Neuronal stem cell (in vitro differentiated cells): ENCODE data around the gene ELOVL1.

Source experiments
- DNase-seq: peaks from one replicate; pipeline ENCODE4 v3.0.0-alpha.2; 2013; ENCODE audit warnings: low spot score
- H2AFZ ChIP-seq: one replicate; pipeline ENCODE4 v1.6.1; 2013; ENCODE audit warnings: mild to moderate bottlenecking, low read length, inconsistent platforms
- H2AK5ac ChIP-seq: 2 replicates; pipeline ENCODE4 v1.6.1; 2013; ENCODE audit warnings: low read depth, mild to moderate bottlenecking, inconsistent platforms, low read length, moderate library complexity, mixed read lengths
- H2BK120ac ChIP-seq: 2 replicates; pipeline ENCODE4 v1.6.1; 2013; ENCODE audit warnings: low read depth, mild to moderate bottlenecking, inconsistent platforms, low read length, moderate library complexity, mixed read lengths
- H2BK12ac ChIP-seq: one replicate; pipeline ENCODE4 v1.6.1; 2013; ENCODE audit warnings: low read length, inconsistent platforms
- H2BK15ac ChIP-seq: 2 replicates; pipeline ENCODE4 v1.6.1; 2013; ENCODE audit warnings: mild to moderate bottlenecking, low read length, inconsistent platforms, mixed read lengths
- H2BK5ac ChIP-seq: one replicate; pipeline ENCODE4 v1.6.1; 2013; ENCODE audit warnings: inconsistent platforms, mild to moderate bottlenecking, low read length, moderate library complexity
- H3K14ac ChIP-seq: one replicate; pipeline ENCODE4 v1.6.1; 2013; ENCODE audit warnings: low read length, inconsistent platforms
- H3K18ac ChIP-seq: 2 replicates; pipeline ENCODE4 v1.6.1; 2013; ENCODE audit warnings: low read length, inconsistent platforms
- H3K23ac ChIP-seq: 2 replicates; pipeline ENCODE4 v1.6.1; 2013; ENCODE audit warnings: low read depth, mild to moderate bottlenecking, mixed read lengths, low read length, inconsistent platforms; ENCODE audit not compliant: poor library complexity
- H3K27ac ChIP-seq: replicated peaks from 3 replicates; pipeline ENCODE4 v1.5.1; 2013; ENCODE audit warnings: low read length, inconsistent platforms
- H3K27me3 ChIP-seq, 3 experiments: 2 replicates each; pipeline ENCODE4 v1.6.1; 2013; ENCODE audit warnings: low read length in 3 of 3, mild to moderate bottlenecking in 2 of 3, inconsistent platforms in 1 of 3, low read depth in 1 of 3, mixed read lengths in 1 of 3, moderate library complexity in 1 of 3; ENCODE audit not compliant: control insufficient read depth in 3 of 3, insufficient read depth in 3 of 3
- H3K36me3 ChIP-seq, 2 donors: replicated peaks in 1 of 2; 2 replicates each; pipeline ENCODE4 v1.6.1; 2013; ENCODE audit warnings: low read length in 2 of 2; ENCODE audit not compliant: control insufficient read depth in 2 of 2, insufficient read depth in 2 of 2
- H3K4ac ChIP-seq: 2 replicates; pipeline ENCODE4 v1.6.1; 2013; ENCODE audit warnings: inconsistent platforms, mild to moderate bottlenecking, low read length, moderate library complexity
- H3K4me1 ChIP-seq, 2 donors: 1 replicate in 1 of 2; 2 replicates in 1 of 2; pipeline ENCODE4 v1.6.1; 2013; ENCODE audit warnings: low read length in 2 of 2, low read depth in 1 of 2; ENCODE audit not compliant: control insufficient read depth in 2 of 2, insufficient read depth in 1 of 2
- H3K4me2 ChIP-seq: one replicate; pipeline ENCODE4 v1.6.1; 2013; ENCODE audit warnings: mild to moderate bottlenecking, low read length, inconsistent platforms; ENCODE audit not compliant: insufficient read depth, poor library complexity, severe bottlenecking
- H3K4me3 ChIP-seq, 2 donors: 2 replicates each; pipeline ENCODE4 v1.5.1; 2013; ENCODE audit warnings: low read length in 2 of 2, mild to moderate bottlenecking in 2 of 2, inconsistent platforms in 1 of 2, moderate library complexity in 1 of 2
- H3K79me1 ChIP-seq: one replicate; pipeline ENCODE4 v1.6.1; 2013; ENCODE audit warnings: low read depth, mild to moderate bottlenecking, inconsistent platforms, low read length, moderate library complexity
- H3K9ac ChIP-seq: one replicate; pipeline ENCODE4 v1.6.1; 2013; ENCODE audit warnings: mild to moderate bottlenecking, low read depth, low read length, inconsistent platforms; ENCODE audit not compliant: poor library complexity
- H3K9me3 ChIP-seq, 2 donors: replicated peaks in 1 of 2; 2 replicates each; pipeline versions ENCODE3 to v1.6.1; 2013; ENCODE audit warnings: low read length in 2 of 2, mild to moderate bottlenecking in 2 of 2, inconsistent platforms in 1 of 2, low read depth in 1 of 2, mixed read lengths in 1 of 2, moderate library complexity in 1 of 2; ENCODE audit not compliant: control insufficient read depth in 2 of 2, insufficient read depth in 1 of 2
- H4K8ac ChIP-seq: one replicate; pipeline ENCODE4 v1.6.1; 2013; ENCODE audit warnings: low read depth, mild to moderate bottlenecking, inconsistent platforms, low read length, moderate library complexity
- H4K91ac ChIP-seq: one replicate; pipeline ENCODE4 v1.6.1; 2013; ENCODE audit warnings: low read length, low read depth, mild to moderate bottlenecking, inconsistent platforms; ENCODE audit not compliant: poor library complexity
- WGBS, 2 donors: extraction: QIAGEN DNeasy Blood & Tissue Kit; methylation state at CpG; one replicate each; pipeline ENCODE4 v1.1.7; 2013; ENCODE audit warnings: missing lambda C conversion rate in 2 of 2, mixed read lengths in 1 of 2; ENCODE audit not compliant: insufficient read length in 2 of 2, insufficient replicate concordance in 1 of 2; ENCODE audit errors: extremely low coverage in 2 of 2; 5-methylcytosine and 5-hydroxymethylcytosine counted together

Gene ELOVL1

GRCh38 chr1:43359696-43360095, 8.1 kb downstream of the ELOVL1 start:
- no CpG with 5 or more reads among the region's 11 CpGs for WGBS, 2 donors
- Histone ChIP-seq H3K23ac (no peak overlapping the region), H3K4me3 (peak overlapping the region; percentile 85 to 90), H3K36me3 (peaks cover 36 to 54% of the 10 kb centered on the region in 2 donors), H2AFZ (no peak overlapping the region), H3K9ac (peak overlapping the region; percentile 97), H2BK5ac (no peak overlapping the region), H3K79me1 (peaks cover 7% of the 10 kb centered on the region), H3K18ac (no peak overlapping the region), H3K9me3 (no peaks in the 10 kb centered on the region), H4K8ac (no peak overlapping the region), H3K27ac (no peak overlapping the region), H3K27me3 (no peaks in the 10 kb centered on the region), H3K4me1 (peaks cover 18 to 28% of the 10 kb centered on the region in 2 donors), H2BK15ac (no peak overlapping the region), H3K14ac (no peak overlapping the region), H2BK12ac (no peak overlapping the region), H2AK5ac (no peak overlapping the region), H3K4ac (no peak overlapping the region), H2BK120ac (no peak overlapping the region), H4K91ac (no peak overlapping the region), H3K4me2 (peak overlapping the region; percentile 55)
- no peak for DNase-seq

DNA sequence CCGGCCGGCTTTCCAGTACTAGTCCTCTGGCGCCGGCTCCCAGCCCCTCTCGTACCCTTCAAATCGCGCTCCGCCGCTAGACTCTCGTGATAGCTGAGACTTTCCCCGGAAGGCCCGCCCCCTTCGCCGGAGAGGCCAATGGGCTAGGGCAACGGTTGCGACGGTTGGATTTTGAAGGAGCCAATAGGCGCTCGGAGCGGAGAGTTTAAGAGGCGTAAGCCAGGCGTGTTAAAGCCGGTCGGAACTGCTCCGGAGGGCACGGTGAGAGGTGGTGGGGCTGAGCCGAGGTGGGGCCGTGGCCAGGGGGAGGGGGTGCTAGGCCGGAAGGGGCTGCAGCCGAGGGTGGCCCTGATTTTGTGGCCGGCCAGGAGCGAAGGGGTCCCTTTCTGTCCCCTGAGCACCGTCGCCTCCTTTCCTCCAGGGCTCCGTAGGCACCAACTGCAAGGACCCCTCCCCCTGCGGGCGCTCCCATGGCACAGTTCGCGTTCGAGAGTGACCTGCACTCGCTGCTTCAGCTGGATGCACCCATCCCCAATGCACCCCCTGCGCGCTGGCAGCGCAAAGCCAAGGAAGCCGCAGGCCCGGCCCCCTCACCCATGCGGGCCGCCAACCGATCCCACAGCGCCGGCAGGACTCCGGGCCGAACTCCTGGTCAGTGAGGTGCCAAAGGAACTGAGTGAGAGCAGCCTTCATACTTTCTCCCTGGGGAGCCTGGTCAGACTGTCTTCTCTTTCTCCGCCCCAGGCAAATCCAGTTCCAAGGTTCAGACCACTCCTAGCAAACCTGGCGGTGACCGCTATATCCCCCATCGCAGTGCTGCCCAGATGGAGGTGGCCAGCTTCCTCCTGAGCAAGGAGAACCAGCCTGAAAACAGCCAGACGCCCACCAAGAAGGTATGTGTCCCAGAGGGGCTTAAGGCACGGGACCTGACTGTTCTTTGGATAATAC, 8.8 kb downstream of the ELOVL1 start, which contains the start of gene CDC20:
CDC20 (plus strand) TSS at position 236 of the 948 bp plus-strand sequence; CDS start at position 471, 235 bp downstream.
- peaks cover 33 to 47% of the 10 kb centered on the region in 2 donors for H3K36me3 ChIP-seq
- no peak within 1 kb of the TSS for H2BK120ac ChIP-seq
- H2BK5ac ChIP-seq = peak within 1 kb of the TSS; percentile 93
- no CpG with 5 or more reads among the region's 59 CpGs for WGBS, 2 donors
- no peak within 1 kb of the TSS for H3K4ac ChIP-seq
- peaks cover 7% of the 10 kb centered on the region for H3K79me1 ChIP-seq
- peaks cover 18 to 25% of the 10 kb centered on the region in 2 donors for H3K4me1 ChIP-seq
- peak within 1 kb of the TSS; percentile 48 for H4K91ac ChIP-seq
- peak within 1 kb of the TSS; percentile 76 for H3K27ac ChIP-seq
- H4K8ac ChIP-seq = no peak within 1 kb of the TSS
- peak within 1 kb of the TSS; percentile 72 for H3K4me2 ChIP-seq
- peak within 1 kb of the TSS; percentile 97 for H3K9ac ChIP-seq
- H2AFZ ChIP-seq = peak within 1 kb of the TSS; percentile 92
- H2BK15ac ChIP-seq = no peak within 1 kb of the TSS
- H3K4me3 ChIP-seq = peak within 1 kb of the TSS; percentile 85 to 90
- peak within 1 kb of the TSS; percentile 92 for H3K18ac ChIP-seq
- no peaks in the 10 kb centered on the region for H3K27me3 ChIP-seq
- peak within 1 kb of the TSS; percentile 89 for H3K23ac ChIP-seq
- no peak within 1 kb of the TSS for H2BK12ac ChIP-seq
- H3K9me3 ChIP-seq = no peaks in the 10 kb centered on the region
- H2AK5ac ChIP-seq = no peak within 1 kb of the TSS
- peak; percentile 98 for DNase-seq
- peak within 1 kb of the TSS; percentile 76 for H3K14ac ChIP-seq

DNA sequence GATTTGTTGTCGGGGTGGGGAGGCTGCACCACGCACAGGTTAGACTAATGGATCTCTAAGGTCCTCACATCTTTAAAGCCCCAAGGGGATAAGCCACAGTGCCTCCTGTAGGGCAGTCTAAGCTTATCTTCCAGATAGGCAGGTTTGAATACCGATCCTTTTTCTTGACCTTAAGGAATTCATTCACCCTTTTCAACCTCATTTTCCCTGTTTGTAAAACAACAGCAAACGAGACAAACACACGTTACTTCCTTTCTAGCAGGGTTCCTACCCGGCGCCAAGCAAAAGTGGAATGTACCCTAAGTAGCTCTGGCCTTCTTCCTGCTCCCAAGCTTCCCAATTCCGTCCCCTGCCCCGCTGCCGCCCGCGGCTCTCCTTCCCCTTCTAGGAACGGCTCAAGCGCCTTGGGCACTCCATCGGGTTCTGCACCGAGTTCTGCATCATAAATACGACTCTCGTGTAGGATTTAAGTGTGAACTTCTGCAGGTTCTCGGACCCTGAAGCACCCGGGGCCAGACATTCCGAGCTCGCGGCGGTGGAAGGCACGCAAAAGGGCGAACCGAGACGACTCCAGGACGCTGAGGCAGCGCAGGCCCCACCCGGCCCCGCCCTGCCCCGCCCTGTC, 9.6 kb downstream of the ELOVL1 start:
- H3K9me3 ChIP-seq = no peaks in the 10 kb centered on the region
- H3K18ac ChIP-seq = peak overlapping the region; percentile 11
- peaks cover 18% of the 10 kb centered on the region in 2 donors for H3K4me1 ChIP-seq
- H2BK5ac ChIP-seq = no peak overlapping the region
- no peak overlapping the region for H3K9ac ChIP-seq
- H3K27ac ChIP-seq = peak overlapping the region; percentile 76
- no peak overlapping the region for H4K8ac ChIP-seq
- H3K36me3 ChIP-seq = peaks cover 26 to 39% of the 10 kb centered on the region in 2 donors
- H3K14ac ChIP-seq = no peak overlapping the region
- DNase-seq = no peak
- H3K27me3 ChIP-seq = no peaks in the 10 kb centered on the region
- peak overlapping the region; percentile 83 for H3K23ac ChIP-seq
- H2BK15ac ChIP-seq = no peak overlapping the region
- WGBS, 2 donors = no CpG with 5 or more reads among the region's 33 CpGs
- peak overlapping the region; percentile 85 to 86 for H3K4me3 ChIP-seq
- peak overlapping the region; percentile 72 for H3K4me2 ChIP-seq
- H4K91ac ChIP-seq = no peak overlapping the region
- peaks cover 7% of the 10 kb centered on the region for H3K79me1 ChIP-seq
- peak overlapping the region; percentile 92 for H2AFZ ChIP-seq
- no peak overlapping the region for H2AK5ac ChIP-seq
- H3K4ac ChIP-seq = no peak overlapping the region
- no peak overlapping the region for H2BK120ac ChIP-seq
- no peak overlapping the region for H2BK12ac ChIP-seq

- DNase-seq = no peak
- Histone ChIP-seq H3K79me1 (peaks cover 7% of the 10 kb centered on the region), H2AK5ac (no peak overlapping the region), H3K27ac (no peak overlapping the region), H3K23ac (no peak overlapping the region), H3K36me3 (peaks cover 24 to 31% of the 10 kb centered on the region in 2 donors), H3K9ac (no peak overlapping the region), H3K27me3 (peaks cover 0 to 4% (median 0%) of the 10 kb centered on the region in 3 experiments), H2BK5ac (no peak overlapping the region), H3K18ac (no peak overlapping the region), H3K4me2 (no peak overlapping the region), H2BK12ac (no peak overlapping the region), H3K4me1 (peaks cover 15 to 18% of the 10 kb centered on the region in 2 donors), H2BK15ac (no peak overlapping the region), H4K8ac (no peak overlapping the region), H3K14ac (no peak overlapping the region), H3K4me3 (no peak overlapping the region), H2BK120ac (no peak overlapping the region), H4K91ac (no peak overlapping the region), H3K4ac (no peak overlapping the region), H2AFZ (no peak overlapping the region), H3K9me3 (no peaks in the 10 kb centered on the region)
- WGBS, 2 donors = no CpG with 5 or more reads among the region's 4 CpGs
These were observed 10.6 kb downstream of the ELOVL1 start for GRCh38 chr1:43357251-43357650.
